Activated CD4-positive, alpha-beta T cell treated with anti-CD3 and anti-CD28 coated beads for 48 hours (primary cell): Measurements from ENCODE around the gene EXOC5.
A peak's percentile ranks its signal among the peaks of the same experiment; 100 is the strongest.
"Not testable (repeated sequence)": the region's sequence is repeated elsewhere in the genome, so short reads cannot be mapped to it uniquely, and the experiment has no call there.

ENCODE experiments used
- DNase-seq: peaks from one replicate; pipeline ENCODE4 v3.0.0-alpha.2; 2020

EXOC5 gene

GRCh38 chr14:57246933-57247657 is 21.6 kb downstream of the EXOC5 start:
- no peak for DNase-seq

- DNase-seq = no peak
Measured at GRCh38 chr14:57245941-57246340, 22.8 kb downstream of the EXOC5 start.

- no peak for DNase-seq
Measured at GRCh38 chr14:57244106-57244505, 24.6 kb downstream of the EXOC5 start.

GRCh38 chr14:57243320-57243719 is 25.4 kb downstream of the EXOC5 start:
- DNase-seq = no peak

- not testable (repeated sequence) for DNase-seq
Measured at GRCh38 chr14:57240115-57240514, 28.6 kb downstream of the EXOC5 start.

DNA sequence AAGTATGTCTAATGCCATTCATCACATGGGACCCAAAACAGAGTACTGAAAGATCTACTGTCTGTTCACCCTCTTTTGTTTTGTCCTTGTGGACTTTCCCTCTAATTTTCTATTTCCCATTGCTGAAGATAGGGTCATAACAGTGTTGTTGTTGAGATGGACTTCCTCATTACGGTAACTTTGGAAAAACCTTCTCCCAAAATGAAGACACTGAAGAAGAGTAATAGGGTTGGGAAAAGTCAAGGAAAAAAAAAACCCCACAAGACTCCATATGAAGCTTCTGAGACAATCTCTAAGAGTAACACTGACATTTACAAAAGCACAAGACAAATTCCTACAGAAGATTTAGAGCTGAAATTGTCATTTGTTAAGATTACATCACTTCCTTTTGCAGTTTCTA is 36.7 kb downstream of the EXOC5 start:
- DNase-seq = no peak

GRCh38 chr14:57228320-57228719 is 40.4 kb downstream of the EXOC5 start:
- not testable (repeated sequence) for DNase-seq

GRCh38 chr14:57227083-57227482 is 41.6 kb downstream of the EXOC5 start:
- no peak for DNase-seq

GRCh38 chr14:57221931-57222330 is 46.8 kb downstream of the EXOC5 start:
- DNase-seq = no peak

DNA sequence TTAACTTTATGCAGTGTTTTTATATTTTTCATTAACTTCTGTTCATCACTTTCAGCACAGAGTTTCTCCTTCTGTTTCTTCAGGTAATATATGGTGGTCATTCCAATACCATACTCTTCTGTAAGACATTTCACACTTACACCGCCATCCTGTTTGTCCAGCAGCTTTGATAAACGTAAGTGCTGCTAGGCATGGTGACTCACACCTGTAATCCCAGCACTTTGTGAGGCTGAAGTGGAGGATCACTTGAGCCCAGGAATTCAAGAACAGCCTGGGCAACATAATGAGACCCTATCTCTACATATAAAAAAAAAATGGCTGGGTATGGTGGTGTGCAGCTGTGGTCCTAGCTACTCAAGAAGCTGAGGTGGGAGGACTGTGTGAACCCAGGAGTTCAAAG is 55.8 kb downstream of the EXOC5 start:
- DNase-seq = no peak

GRCh38 chr14:57209561-57209960 is 59.1 kb downstream of the EXOC5 start:
- no peak for DNase-seq

DNA sequence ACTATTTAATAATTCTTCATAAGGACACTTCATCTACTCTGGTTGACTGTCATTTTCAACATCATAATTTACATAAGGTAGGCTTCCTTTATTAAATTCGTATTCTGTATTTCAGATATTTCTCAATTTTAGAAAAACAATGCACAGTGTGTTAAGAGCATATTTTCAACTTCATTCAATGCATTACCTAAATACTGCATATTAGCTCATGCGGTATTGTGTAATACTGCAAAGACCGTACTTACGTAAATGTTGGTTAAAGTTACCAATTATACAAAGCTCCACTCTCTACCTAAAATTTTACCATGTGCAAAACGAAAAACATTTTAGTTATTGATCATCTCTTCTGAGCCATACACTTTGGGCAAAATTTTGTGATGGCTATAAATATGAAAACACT is 62.8 kb downstream of the EXOC5 start:
- no peak for DNase-seq

DNA sequence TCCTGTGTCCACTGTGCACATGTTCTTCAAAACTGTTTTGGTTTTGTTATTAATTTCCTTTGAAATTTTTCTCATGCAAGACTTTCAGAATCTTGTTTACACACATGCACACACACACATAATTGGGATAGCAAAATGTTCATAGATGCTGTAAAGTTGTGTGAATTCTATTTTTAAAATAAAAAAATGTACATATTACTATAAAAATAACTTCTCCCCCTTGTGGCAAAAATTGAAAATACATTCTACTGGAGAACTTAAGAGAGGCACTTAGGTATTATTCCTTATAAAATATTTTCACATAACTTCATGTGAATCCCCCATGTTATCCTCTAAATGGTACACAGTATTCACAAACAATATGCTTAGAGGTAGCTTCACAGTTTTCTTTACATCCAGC is 66.0 kb downstream of the EXOC5 start:
- not testable (repeated sequence) for DNase-seq

- DNase-seq = no peak
Measured at GRCh38 chr14:57199921-57200320, 68.8 kb downstream of the EXOC5 start.

DNA sequence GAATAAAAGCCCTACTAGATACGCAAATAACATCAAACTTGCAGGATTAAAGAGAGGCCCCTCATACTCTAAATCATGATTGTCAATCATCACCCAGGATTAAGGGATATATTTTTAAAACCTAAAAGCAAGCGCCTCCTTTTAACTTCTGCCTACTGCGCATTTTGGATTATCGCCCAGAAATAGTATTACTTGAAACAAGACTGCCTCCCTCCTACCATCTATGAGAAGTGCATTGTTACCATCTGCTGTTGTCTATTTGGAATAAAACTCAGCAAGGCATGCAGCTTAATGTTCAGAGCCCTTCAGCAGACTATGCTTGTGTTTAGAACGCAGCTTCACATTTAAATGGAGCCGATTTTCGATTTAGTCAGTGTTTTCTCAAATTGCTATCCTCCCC is 79.6 kb downstream of the EXOC5 start:
- DNase-seq = no peak

DNA sequence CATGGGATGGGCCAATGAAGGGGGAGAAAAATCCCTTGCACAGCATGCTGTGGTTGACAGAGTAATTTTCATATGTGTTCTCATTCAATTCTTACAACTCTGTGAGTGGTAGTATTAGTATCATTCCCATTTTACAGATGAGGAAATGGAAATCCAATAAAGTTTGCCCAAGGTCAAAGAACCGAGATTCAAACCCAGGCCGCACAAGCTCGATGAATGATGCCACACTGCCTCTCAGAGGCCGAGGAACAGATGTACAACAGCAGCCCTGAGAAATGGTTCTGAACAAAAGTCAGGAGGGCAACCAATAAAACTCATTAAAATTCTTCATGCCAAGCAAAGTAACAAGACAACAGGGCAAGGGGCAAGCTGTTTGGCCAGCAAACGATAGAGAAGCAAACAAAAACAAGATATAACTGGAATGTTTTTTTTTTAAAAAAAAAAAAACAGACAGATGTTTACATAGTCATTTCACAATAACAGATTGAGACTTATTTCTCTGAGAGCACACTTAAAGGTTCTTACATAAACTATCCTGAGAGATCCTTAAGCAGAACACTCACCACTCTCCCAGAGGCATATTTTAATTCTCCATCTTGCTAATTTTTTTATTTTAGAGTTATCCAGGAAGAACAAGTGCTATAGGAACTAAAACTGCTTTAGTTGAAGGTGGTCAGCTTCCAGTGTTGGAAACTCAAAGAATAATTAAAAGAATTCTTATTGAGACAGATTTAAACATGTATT is 85.8 kb downstream of the EXOC5 start:
- DNase-seq = peak; percentile 11

- no peak for DNase-seq
Measured at GRCh38 chr14:57179273-57179672, 89.4 kb downstream of the EXOC5 start.

- no peak for DNase-seq
Measured at GRCh38 chr14:57174466-57174865, 94.2 kb downstream of the EXOC5 start.

DNA sequence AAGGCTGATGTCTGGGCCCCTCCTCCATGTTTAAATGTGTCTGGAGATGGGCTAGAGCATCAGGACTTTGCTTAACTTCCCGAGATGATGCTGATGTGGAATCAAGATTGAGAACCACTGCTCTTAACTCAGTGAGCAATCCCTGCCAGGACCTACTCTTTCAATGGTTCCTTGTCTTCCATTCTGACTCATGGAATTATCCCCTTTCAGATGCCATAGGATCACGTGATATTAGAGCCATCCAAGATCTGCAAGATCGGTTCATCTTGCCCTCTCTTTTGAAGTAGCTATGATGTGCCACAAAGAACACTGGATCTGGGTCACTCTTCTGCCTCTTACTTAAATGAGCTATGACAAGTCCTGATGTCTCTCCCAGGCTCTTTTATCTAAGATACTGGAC is 96.8 kb downstream of the EXOC5 start:
- no peak for DNase-seq

DNA sequence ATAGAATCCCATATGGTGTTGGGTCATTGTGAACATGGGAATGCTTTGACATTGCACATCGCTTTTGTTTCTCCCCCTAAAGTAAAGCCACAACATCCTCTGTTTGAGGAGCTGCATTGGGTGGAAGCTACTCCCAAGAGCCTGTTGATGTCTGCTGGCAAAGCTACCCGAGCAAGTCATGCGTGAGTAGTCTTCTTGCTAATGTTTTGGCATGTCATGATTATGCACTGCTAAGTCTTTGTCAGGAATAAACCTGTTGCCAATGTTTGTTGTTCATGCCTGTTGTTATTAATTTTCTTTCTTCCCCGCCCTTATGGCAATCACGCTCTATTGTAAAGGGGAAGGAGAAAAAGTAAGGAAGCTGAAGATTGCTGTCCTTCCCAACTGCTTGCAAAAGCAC is 97.3 kb downstream of the EXOC5 start:
- DNase-seq = no peak

DNA sequence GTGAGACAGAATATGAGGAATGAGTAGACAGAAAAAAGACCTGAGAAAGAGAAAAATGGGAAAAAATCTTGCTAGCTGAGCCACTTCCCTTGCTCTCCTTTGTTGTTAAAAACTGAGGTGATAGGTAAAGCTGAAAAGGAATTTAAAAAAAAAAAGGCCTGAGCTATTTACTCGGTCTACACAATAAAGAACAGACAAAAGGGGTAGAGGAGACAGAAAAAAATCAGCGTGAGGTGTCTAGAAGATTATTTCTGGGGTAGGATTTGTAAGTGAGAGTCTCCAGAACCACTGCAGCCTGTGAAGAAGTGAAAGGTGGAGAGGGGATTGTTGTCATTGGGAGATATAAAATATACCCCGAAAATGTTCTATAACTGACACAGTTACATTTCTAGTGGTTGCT is 98.8 kb downstream of the EXOC5 start:
- DNase-seq = no peak

- no peak for DNase-seq
Measured at GRCh38 chr14:57168138-57168679, 100.5 kb downstream of the EXOC5 start.

- DNase-seq = no peak
Measured at GRCh38 chr14:57161583-57162234, 107.0 kb downstream of the EXOC5 start.

DNA sequence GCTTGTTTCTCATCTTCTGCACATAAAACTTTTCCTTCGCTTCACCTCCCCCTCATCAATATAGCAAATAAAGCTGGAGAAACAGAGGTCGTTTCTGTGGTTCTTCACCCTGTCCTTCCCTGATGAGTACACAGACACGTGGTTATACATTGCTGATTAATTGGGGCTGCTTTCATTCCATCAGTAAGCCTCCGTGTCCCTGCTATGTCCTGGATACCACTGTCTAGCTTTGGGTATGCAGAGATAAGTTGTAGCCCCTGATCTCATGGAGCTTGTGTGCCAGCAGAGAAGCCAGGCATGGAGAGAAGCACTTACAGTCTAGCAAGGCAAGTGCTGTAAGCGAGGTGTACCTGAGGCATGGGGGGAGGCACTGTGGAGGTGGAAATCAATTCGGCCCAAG is 108.4 kb downstream of the EXOC5 start:
- no peak for DNase-seq
